Caco-2 (cell line): Measurements from ENCODE around the gene STK32C. TPM values are rescaled to one million over a fixed set of nuclear protein-coding genes. Genes with fewer than 3 reads are reported as not detected.

ENCODE experiments used
- BruUV-seq: library from RNA; stranded (reverse); fragments of 400-500 nt; replicated peaks from 2 replicates; lab custom pipeline; 2021; lab: Mats Ljungman, UMichigan
- CTCF ChIA-PET: fragments of 300-600 bp; sonication (Branson Sonifier 250); formaldehyde crosslinking; loops from one replicate; lab custom pipeline; 2022; ENCODE audit warnings: antibody characterized with exemption; lab: Charles Lee
- POLR2A ChIA-PET: fragments of 300-600 bp; sonication (Branson Sonifier 250); formaldehyde crosslinking; loops from one replicate; lab custom pipeline; 2022; ENCODE audit warnings: antibody characterized with exemption; lab: Charles Lee
- DNase-seq, 2 experiments: peaks; one replicate each; pipeline versions ENCODE4 v3.0.0 to v3.0.0-alpha.2; 2020 to 2022
- H3K27me3 ChIP-seq: replicated peaks from 2 replicates; pipeline ENCODE4 v1.6.0; 2011; ENCODE audit warnings: low read length; ENCODE audit not compliant: control insufficient read depth, insufficient read depth
- H3K36me3 ChIP-seq: 2 replicates; pipeline ENCODE4 v1.5.1; 2011; ENCODE audit warnings: low read length; ENCODE audit not compliant: control insufficient read depth, insufficient read depth
- H3K4me1 ChIP-seq: fragments of 250-450 bp; sonication (Bioruptor Pico); 2 replicates; pipeline ENCODE4 v1.5.1; 2020; ENCODE audit warnings: mild to moderate bottlenecking
- H3K4me3 ChIP-seq: 2 replicates; pipeline ENCODE4 v1.5.1; 2011; ENCODE audit warnings: low read depth, mild to moderate bottlenecking, control low read depth, low read length
- H3K9me3 ChIP-seq: fragments of 250-450 bp; sonication (Bioruptor Pico); 2 replicates; pipeline ENCODE4 v1.5.1; 2020; ENCODE audit warnings: mild to moderate bottlenecking, moderate library complexity
- H3K27ac Mint-ChIP-seq: one replicate; pipeline ENCODE4 v1.8.0; 2022; ENCODE audit warnings: mixed read lengths; ENCODE audit not compliant: unreplicated experiment
- H3K27me3 Mint-ChIP-seq: one replicate; pipeline ENCODE4 v1.8.0; 2022; ENCODE audit warnings: mixed read lengths; ENCODE audit not compliant: insufficient read depth, unreplicated experiment
- H3K36me3 Mint-ChIP-seq: one replicate; pipeline ENCODE4 v1.8.0; 2022; ENCODE audit warnings: mild to moderate bottlenecking, mixed read lengths; ENCODE audit not compliant: insufficient read depth, unreplicated experiment
- H3K4me1 Mint-ChIP-seq: one replicate; pipeline ENCODE4 v1.8.0; 2022; ENCODE audit warnings: low read depth, mixed read lengths; ENCODE audit not compliant: unreplicated experiment
- H3K4me3 Mint-ChIP-seq: one replicate; pipeline ENCODE4 v1.8.0; 2022; ENCODE audit warnings: mild to moderate bottlenecking, moderate library complexity, mixed read lengths; ENCODE audit not compliant: unreplicated experiment
- H3K9me3 Mint-ChIP-seq: one replicate; pipeline ENCODE4 v1.8.0; 2022; ENCODE audit warnings: mixed read lengths; ENCODE audit not compliant: unreplicated experiment
- intact Hi-C: fragments of 100-400 bp; cut with micrococcal nuclease; formaldehyde crosslinking; loops from one replicate; pipeline ENCODE4 v1.10.0; 2022; ENCODE audit not compliant: unreplicated experiment
- total RNA-seq: library from RNA; stranded (reverse); gene quantifications from 2 replicates; pipeline ENCODE4 v1.2.3, GENCODE V29; 2022
- TF ChIP-seq, protein P1 (sequence below), 2 experiments: fragments of 200-600 bp in 1 of 2; IDR thresholded peaks; 1 replicate in 1 of 2; 2 replicates in 1 of 2; pipeline versions ENCODE4 v1.5.1 to v1.8.0; 2011 to 2022; ENCODE audit warnings: antibody characterized with exemption in 1 of 2, control low read depth in 1 of 2, inconsistent platforms in 1 of 2, low read depth in 1 of 2, low read length in 1 of 2, mild to moderate bottlenecking in 1 of 2, moderate library complexity in 1 of 2; ENCODE audit not compliant: insufficient read depth in 1 of 2, severe bottlenecking in 1 of 2, unreplicated experiment in 1 of 2

Gene STK32C
- total RNA-seq, 1 experiment from 2014 or later, result 13.3 TPM

DNA sequence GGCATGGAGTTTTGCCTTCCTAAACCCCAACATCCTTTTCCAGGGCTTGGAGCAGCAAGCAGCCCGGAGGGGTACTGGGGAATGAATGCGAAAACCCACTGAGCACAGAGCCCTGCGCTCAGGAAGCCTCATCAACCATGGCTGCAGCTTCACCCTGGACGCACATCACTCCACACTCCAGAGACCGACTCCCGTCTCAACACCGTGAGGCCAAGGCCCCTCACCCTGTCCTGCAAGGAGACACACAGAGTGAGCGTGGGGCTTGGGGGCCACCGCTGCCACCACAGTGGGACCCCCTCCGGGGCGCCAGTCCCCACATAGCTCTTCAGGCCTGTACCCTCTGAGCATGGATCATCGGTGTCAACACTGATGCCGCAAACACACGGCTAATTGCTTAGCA is 79.1 kb downstream of the STK32C start:
- Mint-ChIP-seq H3K4me1 (no peaks in the 10 kb centered on the region), H3K36me3 (no peaks in the 10 kb centered on the region), H3K27ac (no peak overlapping the region), H3K4me3 (no peak overlapping the region), H3K27me3 (no peaks in the 10 kb centered on the region), H3K9me3 (no peaks in the 10 kb centered on the region)
- H3K4me3 ChIP-seq, result no peak overlapping the region
- H3K36me3 ChIP-seq, result no peaks in the 10 kb centered on the region
- intact Hi-C loops, result no loop called here
- H3K27me3 ChIP-seq, result no peaks in the 10 kb centered on the region
- no TSS peak for BruUV-seq
- ChIA-PET CTCF (no interaction called here), POLR2A (no interaction called here)
- H3K9me3 ChIP-seq, result no peaks in the 10 kb centered on the region
- no peaks in the 10 kb centered on the region for H3K4me1 ChIP-seq
- TF ChIP-seq, protein P1, sequence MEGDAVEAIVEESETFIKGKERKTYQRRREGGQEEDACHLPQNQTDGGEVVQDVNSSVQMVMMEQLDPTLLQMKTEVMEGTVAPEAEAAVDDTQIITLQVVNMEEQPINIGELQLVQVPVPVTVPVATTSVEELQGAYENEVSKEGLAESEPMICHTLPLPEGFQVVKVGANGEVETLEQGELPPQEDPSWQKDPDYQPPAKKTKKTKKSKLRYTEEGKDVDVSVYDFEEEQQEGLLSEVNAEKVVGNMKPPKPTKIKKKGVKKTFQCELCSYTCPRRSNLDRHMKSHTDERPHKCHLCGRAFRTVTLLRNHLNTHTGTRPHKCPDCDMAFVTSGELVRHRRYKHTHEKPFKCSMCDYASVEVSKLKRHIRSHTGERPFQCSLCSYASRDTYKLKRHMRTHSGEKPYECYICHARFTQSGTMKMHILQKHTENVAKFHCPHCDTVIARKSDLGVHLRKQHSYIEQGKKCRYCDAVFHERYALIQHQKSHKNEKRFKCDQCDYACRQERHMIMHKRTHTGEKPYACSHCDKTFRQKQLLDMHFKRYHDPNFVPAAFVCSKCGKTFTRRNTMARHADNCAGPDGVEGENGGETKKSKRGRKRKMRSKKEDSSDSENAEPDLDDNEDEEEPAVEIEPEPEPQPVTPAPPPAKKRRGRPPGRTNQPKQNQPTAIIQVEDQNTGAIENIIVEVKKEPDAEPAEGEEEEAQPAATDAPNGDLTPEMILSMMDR (IDR thresholded peaks at IDR 0.05; ENCODE audit: insufficient read depth in 1 of 2, low read depth in 1 of 2, low read length in 1 of 2, severe bottlenecking in 1 of 2, unreplicated experiment in 1 of 2), result no peak
- DNase-seq, result no peak

- TF ChIP-seq, protein P1 (IDR thresholded peaks at IDR 0.05; ENCODE audit: insufficient read depth in 1 of 2, low read depth in 1 of 2, low read length in 1 of 2, severe bottlenecking in 1 of 2, unreplicated experiment in 1 of 2), result no peak
- H3K4me1 Mint-ChIP-seq, result no peaks in the 10 kb centered on the region
- no peaks in the 10 kb centered on the region for H3K4me1 ChIP-seq
- DNase-seq, result no peak
- H3K27me3 Mint-ChIP-seq, result no peaks in the 10 kb centered on the region
- no peaks in the 10 kb centered on the region for H3K36me3 ChIP-seq
- no peaks in the 10 kb centered on the region for H3K27me3 ChIP-seq
- ChIA-PET POLR2A (no interaction called here), CTCF (no interaction called here)
- intact Hi-C loops, result no loop called here
- no peak overlapping the region for H3K4me3 ChIP-seq
- H3K27ac Mint-ChIP-seq, result no peak overlapping the region
- H3K4me3 Mint-ChIP-seq, result no peak overlapping the region
- no peaks in the 10 kb centered on the region for H3K36me3 Mint-ChIP-seq
- H3K9me3 Mint-ChIP-seq, result no peaks in the 10 kb centered on the region
- H3K9me3 ChIP-seq, result no peaks in the 10 kb centered on the region
- no TSS peak for BruUV-seq
Observed at GRCh38 chr10:132227851-132228390, 79.8 kb downstream of the STK32C start.

DNA sequence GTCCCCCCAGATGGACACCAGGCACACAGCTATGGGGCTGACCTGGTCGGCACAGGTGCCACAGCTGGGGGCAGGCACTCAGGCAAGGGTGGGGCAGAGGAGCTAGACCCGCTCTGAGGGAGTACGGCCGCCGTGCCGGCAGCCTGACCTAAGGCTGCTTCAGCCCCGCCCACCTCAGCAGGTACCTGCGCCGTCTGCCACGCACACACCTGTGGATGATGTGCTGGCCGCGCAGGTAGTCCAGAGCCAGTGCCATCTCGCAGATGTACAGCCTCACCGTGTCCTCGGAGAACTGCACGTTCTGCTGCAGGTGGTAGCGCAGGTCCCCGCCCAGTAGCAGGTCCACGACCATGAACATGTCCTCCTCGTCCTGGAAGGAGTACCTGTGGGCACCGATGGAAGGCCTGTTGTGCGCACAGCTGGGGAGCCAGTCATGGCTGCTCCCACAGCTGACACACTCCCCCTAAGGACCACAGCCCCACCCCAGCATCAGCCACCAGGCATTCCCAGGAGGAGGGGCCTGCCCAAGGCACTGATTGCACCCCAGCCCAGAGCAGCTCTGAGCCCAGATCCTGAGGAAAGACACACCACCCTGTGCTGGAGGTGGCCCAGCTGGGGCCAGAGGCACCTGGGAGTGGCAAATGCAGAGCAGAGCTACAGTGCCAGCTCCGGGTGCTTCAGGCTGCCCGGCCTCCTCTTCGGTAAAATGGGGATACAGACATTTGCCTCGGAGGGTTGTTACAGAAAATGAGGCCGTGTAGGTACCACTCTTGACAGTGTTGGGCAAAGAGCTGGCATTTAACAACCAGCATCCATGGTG is 81.0 kb downstream of the STK32C start:
- no peak for DNase-seq
- Histone ChIP-seq H3K27me3 (no peaks in the 10 kb centered on the region), H3K36me3 (no peaks in the 10 kb centered on the region), H3K4me1 (no peaks in the 10 kb centered on the region), H3K4me3 (no peak overlapping the region), H3K9me3 (no peaks in the 10 kb centered on the region)
- TF ChIP-seq, protein P1 (IDR thresholded peaks at IDR 0.05; ENCODE audit: insufficient read depth in 1 of 2, low read depth in 1 of 2, low read length in 1 of 2, severe bottlenecking in 1 of 2, unreplicated experiment in 1 of 2), result no peak
- no TSS peak for BruUV-seq
- intact Hi-C loops, result no loop called here
- H3K4me1 Mint-ChIP-seq, result no peaks in the 10 kb centered on the region
- H3K27me3 Mint-ChIP-seq, result no peaks in the 10 kb centered on the region
- H3K27ac Mint-ChIP-seq, result no peak overlapping the region
- H3K36me3 Mint-ChIP-seq, result no peaks in the 10 kb centered on the region
- H3K9me3 Mint-ChIP-seq, result no peaks in the 10 kb centered on the region
- ChIA-PET POLR2A (no interaction called here), CTCF (no interaction called here)
- H3K4me3 Mint-ChIP-seq, result no peak overlapping the region
